ENCODE results near the gene TIMM44.

TIMM44 gene

DNA sequence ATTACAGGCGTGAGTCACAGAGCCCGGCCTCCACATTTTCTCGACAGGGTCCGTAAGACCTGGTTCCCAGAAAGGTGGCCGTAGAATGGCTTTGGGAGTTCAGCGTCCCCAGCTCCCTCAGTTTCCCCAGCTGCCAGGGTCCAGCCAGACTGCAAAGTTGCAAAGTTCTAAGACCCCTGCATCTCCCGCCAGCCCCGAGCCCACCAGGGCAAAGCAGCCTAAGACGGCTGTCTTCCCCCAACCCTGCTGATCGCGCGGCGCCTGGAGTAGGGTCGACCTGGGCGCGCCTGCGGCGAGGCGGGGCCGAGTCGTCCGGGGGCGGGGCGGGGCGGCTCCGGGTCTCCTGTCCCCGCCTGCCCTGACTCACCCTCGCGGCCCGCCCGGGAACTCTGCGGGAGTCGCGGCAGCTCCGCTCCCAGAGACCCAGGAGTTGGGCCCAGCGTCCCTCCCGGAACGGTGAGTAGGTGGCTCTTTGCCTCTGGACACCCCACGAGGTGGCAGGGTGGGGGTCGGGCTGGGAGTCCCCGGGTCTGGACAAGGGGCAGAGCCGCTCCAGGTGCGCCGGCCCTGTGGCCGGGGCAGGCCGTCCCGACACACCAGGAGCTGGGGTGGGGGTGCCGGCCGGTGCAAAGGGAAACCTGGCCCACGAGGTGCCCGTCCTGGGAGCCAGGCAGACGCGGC, 55.2 kb downstream of the TIMM44 start, which contains the start of gene LRRC8E:
LRRC8E (plus strand) TSS at position 366 of the 681 bp plus-strand sequence. CDS start 7,094 bp downstream, outside the sequence.
- peak; percentile 52 for DNase-seq (ENCODE audit: low read depth)
- H3K4me3 ChIP-seq (ENCODE audit: low read depth, low read length): no peak within 1 kb of the TSS

DNA sequence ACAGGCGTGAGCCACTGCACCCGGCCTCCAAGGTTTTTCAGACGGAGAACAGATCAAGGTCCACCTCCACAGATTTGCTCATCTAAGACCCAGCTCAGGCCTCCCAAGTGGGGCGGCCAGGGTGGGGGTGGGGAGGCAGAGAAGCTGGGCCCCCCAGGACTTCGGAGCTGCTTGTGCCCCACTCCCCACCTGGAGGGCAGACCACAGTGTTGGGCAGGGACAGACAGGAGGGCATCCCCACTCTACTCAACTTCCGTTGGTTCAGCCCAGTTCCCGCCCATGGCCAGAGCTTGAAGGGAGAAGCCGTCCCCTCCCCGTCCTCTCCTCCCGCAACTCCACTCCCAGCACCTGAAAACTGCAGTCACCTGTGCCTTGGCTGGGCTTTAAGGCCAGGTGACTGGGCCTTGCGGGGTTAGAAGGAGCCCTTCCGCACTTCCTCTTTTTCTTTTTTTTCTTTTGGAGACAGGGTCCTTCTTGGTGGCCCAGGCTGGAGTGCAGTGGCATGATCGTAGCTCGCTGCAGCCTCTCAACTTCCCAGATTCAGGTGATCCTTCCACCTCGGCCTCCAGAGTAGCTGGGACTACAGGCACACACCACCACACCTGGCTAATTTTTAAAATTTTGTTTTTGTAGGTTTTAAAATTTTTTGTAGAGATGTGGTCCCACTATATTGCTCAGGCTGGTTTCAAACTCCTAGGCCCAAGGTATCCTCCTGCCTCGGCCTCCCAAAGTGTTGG, 55.9 kb downstream of the TIMM44 start:
- no peak for DNase-seq (ENCODE audit: low read depth)
- TF ChIP-seq, protein P1, sequence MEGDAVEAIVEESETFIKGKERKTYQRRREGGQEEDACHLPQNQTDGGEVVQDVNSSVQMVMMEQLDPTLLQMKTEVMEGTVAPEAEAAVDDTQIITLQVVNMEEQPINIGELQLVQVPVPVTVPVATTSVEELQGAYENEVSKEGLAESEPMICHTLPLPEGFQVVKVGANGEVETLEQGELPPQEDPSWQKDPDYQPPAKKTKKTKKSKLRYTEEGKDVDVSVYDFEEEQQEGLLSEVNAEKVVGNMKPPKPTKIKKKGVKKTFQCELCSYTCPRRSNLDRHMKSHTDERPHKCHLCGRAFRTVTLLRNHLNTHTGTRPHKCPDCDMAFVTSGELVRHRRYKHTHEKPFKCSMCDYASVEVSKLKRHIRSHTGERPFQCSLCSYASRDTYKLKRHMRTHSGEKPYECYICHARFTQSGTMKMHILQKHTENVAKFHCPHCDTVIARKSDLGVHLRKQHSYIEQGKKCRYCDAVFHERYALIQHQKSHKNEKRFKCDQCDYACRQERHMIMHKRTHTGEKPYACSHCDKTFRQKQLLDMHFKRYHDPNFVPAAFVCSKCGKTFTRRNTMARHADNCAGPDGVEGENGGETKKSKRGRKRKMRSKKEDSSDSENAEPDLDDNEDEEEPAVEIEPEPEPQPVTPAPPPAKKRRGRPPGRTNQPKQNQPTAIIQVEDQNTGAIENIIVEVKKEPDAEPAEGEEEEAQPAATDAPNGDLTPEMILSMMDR (IDR thresholded peaks at IDR 0.05; ENCODE audit: low read depth, low read length): no peak
- TF ChIP-seq, protein P2, sequence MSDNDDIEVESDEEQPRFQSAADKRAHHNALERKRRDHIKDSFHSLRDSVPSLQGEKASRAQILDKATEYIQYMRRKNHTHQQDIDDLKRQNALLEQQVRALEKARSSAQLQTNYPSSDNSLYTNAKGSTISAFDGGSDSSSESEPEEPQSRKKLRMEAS (IDR thresholded peaks at IDR 0.05; ENCODE audit: low read depth, low read length): no peak
- TF ChIP-seq POLR2A (IDR thresholded peaks at IDR 0.05; ENCODE audit: extremely low read depth, insufficient read length) (no peak), MYC (IDR thresholded peaks at IDR 0.05; ENCODE audit: low read depth, low read length) (no peak)
- H3K4me3 ChIP-seq (ENCODE audit: low read depth, low read length): no peak overlapping the region

More for the DNA sequence above, 55.2 kb downstream of the TIMM44 start, which contains the start of gene LRRC8E:
- TF ChIP-seq, protein P1 (IDR thresholded peaks at IDR 0.05; ENCODE audit: low read depth, low read length): no peak
- TF ChIP-seq MYC (IDR thresholded peaks at IDR 0.05; ENCODE audit: low read depth, low read length) (no peak), POLR2A (IDR thresholded peaks at IDR 0.05; ENCODE audit: extremely low read depth, insufficient read length) (no peak)
- TF ChIP-seq, protein P2 (IDR thresholded peaks at IDR 0.05; ENCODE audit: low read depth, low read length): no peak

DNA sequence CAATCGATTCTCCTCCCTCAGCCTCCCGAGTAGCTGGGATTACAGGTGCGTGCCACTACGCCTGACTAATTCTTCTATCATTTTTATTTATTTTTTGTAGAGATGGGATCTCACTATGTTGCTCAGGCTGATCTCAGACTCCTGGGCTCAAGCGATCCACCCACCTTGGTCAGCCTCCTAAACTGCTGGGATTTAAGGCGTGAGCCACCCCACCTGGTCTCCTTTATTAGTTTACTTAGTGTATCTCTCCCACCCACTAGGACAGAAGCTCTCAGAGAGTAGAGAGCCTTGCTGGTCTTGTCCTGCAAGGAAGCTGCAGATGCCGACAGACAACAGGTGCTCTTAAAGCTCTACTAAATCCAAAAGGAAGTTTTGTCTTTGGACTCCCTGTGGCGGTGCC, 57.6 kb downstream of the TIMM44 start:
- H3K4me3 ChIP-seq (ENCODE audit: low read depth, low read length): no peak overlapping the region
- DNase-seq (ENCODE audit: low read depth): no peak
- TF ChIP-seq, protein P2 (IDR thresholded peaks at IDR 0.05; ENCODE audit: low read depth, low read length): no peak
- TF ChIP-seq, protein P1 (IDR thresholded peaks at IDR 0.05; ENCODE audit: low read depth, low read length): no peak
- TF ChIP-seq MYC (IDR thresholded peaks at IDR 0.05; ENCODE audit: low read depth, low read length) (no peak), POLR2A (IDR thresholded peaks at IDR 0.05; ENCODE audit: extremely low read depth, insufficient read length) (no peak)

DNA sequence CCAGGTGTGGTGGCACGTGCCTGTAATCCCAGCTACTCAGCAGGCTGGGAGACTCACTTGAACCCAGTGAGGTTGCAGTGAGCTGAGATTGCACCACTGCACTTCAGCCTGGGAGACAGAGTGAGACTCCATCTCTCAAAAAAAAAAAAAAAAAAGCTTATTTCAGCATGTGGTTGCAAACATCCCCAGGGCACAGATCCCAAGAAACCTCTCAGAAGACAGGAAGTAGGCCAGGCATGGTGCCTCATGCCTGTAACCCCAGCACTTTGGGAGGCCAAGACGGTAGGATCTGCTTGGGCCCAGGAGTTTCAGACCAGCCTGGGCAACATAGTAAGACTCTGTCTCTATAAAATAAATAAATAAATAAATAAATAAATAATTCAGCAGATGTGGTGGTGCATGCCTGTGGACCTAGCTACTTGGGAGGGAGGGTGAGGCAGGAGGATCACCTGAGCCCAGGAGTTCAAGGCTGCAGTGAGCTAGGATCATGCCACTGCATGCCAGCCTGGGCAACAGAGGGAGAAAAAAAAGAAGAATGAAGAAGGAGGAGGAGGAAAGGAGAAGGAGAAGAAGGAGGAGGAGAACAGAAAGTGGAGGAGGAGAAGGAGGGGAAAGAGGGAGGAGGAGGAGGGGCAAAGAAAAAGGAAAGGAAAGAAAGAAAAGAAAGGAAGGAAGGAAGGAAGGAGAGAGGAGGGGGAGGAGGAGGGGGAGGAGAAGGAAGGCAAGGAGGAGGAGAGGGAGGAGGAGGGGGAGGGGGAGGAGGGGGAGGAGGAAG, 59.5 kb downstream of the TIMM44 start:
- TF ChIP-seq POLR2A (IDR thresholded peaks at IDR 0.05; ENCODE audit: extremely low read depth, insufficient read length) (no peak), MYC (IDR thresholded peaks at IDR 0.05; ENCODE audit: low read depth, low read length) (no peak)
- TF ChIP-seq, protein P1 (IDR thresholded peaks at IDR 0.05; ENCODE audit: low read depth, low read length): no peak
- TF ChIP-seq, protein P2 (IDR thresholded peaks at IDR 0.05; ENCODE audit: low read depth, low read length): no peak
- H3K4me3 ChIP-seq (ENCODE audit: low read depth, low read length): no peak overlapping the region
- peak; percentile 49 for DNase-seq (ENCODE audit: low read depth)

DNA sequence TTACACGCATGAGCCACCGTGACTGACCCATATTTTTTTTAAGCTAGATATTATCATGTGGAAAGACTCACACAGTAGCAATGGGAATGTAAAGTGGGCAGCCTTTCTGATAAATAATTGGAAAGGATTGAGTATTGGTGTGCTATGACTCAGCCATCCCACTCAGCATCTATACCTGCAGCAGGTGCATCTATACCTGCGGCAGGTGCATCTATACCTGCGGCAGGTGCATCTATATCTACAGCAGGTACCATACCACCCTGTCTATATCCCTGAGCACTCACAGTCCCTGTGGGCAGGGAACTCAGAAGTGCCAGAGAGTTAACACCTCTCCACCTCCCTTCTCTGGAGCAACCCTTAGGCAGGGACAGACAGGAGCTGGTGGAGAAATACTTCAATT, 60.4 kb downstream of the TIMM44 start:
- TF ChIP-seq, protein P1 (IDR thresholded peaks at IDR 0.05; ENCODE audit: low read depth, low read length): no peak
- no peak for TF ChIP-seq MYC (IDR thresholded peaks at IDR 0.05; ENCODE audit: low read depth, low read length)
- no peak for TF ChIP-seq POLR2A (IDR thresholded peaks at IDR 0.05; ENCODE audit: extremely low read depth, insufficient read length)
- TF ChIP-seq, protein P2 (IDR thresholded peaks at IDR 0.05; ENCODE audit: low read depth, low read length): no peak
- no peak for DNase-seq (ENCODE audit: low read depth)
- no peak overlapping the region for H3K4me3 ChIP-seq (ENCODE audit: low read depth, low read length)
